Neuron (in vitro differentiated cells): ENCODE data around the gene LGALSL.

ENCODE experiments used
- H2AFZ ChIP-seq: one replicate; pipeline ENCODE4 v1.6.1; 2013; ENCODE audit warnings: low read depth, mild to moderate bottlenecking, inconsistent platforms, low read length, moderate library complexity
- H3K27me3 ChIP-seq: one replicate; pipeline ENCODE4 v1.6.1; 2013; ENCODE audit warnings: low read length; ENCODE audit not compliant: insufficient read depth
- H3K36me3 ChIP-seq: one replicate; pipeline ENCODE4 v1.6.1; 2013; ENCODE audit warnings: low read length; ENCODE audit not compliant: insufficient read depth
- H3K4me1 ChIP-seq: one replicate; pipeline ENCODE4 v1.6.1; 2013; ENCODE audit warnings: low read length; ENCODE audit not compliant: insufficient read depth
- H3K4me3 ChIP-seq: 2 replicates; pipeline ENCODE4 v1.5.1; 2013; ENCODE audit warnings: mild to moderate bottlenecking, low read length, moderate library complexity
- H3K9me3 ChIP-seq: one replicate; pipeline ENCODE4 v1.6.1; 2013; ENCODE audit warnings: low read length

The LGALSL gene

GRCh38 chr2:64482765-64483504 lies 29.0 kb downstream of the LGALSL start:
- Histone ChIP-seq H3K27me3 (no peaks in the 10 kb centered on the region), H3K4me1 (peaks cover 7% of the 10 kb centered on the region), H3K9me3 (no peaks in the 10 kb centered on the region), H3K4me3 (no peak overlapping the region), H2AFZ (no peak overlapping the region), H3K36me3 (no peaks in the 10 kb centered on the region)

GRCh38 chr2:64485331-64485730 lies 31.4 kb downstream of the LGALSL start:
- H3K27me3 ChIP-seq = no peaks in the 10 kb centered on the region
- no peak overlapping the region for H2AFZ ChIP-seq

GRCh38 chr2:64485961-64486360 lies 32.0 kb downstream of the LGALSL start:
- Histone ChIP-seq H3K4me3 (no peak overlapping the region), H2AFZ (no peak overlapping the region), H3K9me3 (no peaks in the 10 kb centered on the region), H3K27me3 (no peaks in the 10 kb centered on the region), H3K4me1 (peaks cover 11% of the 10 kb centered on the region), H3K36me3 (no peaks in the 10 kb centered on the region)

More at GRCh38 chr2:64485331-64485730, 31.4 kb downstream of the LGALSL start:
- Histone ChIP-seq H3K4me1 (peaks cover 11% of the 10 kb centered on the region), H3K4me3 (no peak overlapping the region), H3K9me3 (no peaks in the 10 kb centered on the region), H3K36me3 (no peaks in the 10 kb centered on the region)

GRCh38 chr2:64487256-64488049 lies 33.5 kb downstream of the LGALSL start:
- Histone ChIP-seq H3K9me3 (no peaks in the 10 kb centered on the region), H3K36me3 (no peaks in the 10 kb centered on the region), H3K27me3 (no peaks in the 10 kb centered on the region), H2AFZ (no peak overlapping the region), H3K4me1 (peaks cover 9% of the 10 kb centered on the region), H3K4me3 (no peak overlapping the region)

- Histone ChIP-seq H3K36me3 (no peaks in the 10 kb centered on the region), H3K27me3 (no peaks in the 10 kb centered on the region), H3K4me1 (peaks cover 4% of the 10 kb centered on the region), H3K4me3 (no peak overlapping the region), H3K9me3 (no peaks in the 10 kb centered on the region), H2AFZ (no peak overlapping the region)
These were observed 34.4 kb downstream of the LGALSL start for GRCh38 chr2:64488050-64488974.

- Histone ChIP-seq H3K4me1 (peaks cover 4% of the 10 kb centered on the region), H3K27me3 (no peaks in the 10 kb centered on the region), H3K36me3 (no peaks in the 10 kb centered on the region), H3K4me3 (no peak overlapping the region), H2AFZ (no peak overlapping the region), H3K9me3 (no peaks in the 10 kb centered on the region)
These were observed 35.3 kb downstream of the LGALSL start for GRCh38 chr2:64489081-64489751.

GRCh38 chr2:64491426-64491825 lies 37.5 kb downstream of the LGALSL start:
- H3K4me1 ChIP-seq = peaks cover 4% of the 10 kb centered on the region
- H3K36me3 ChIP-seq = no peaks in the 10 kb centered on the region
- H3K4me3 ChIP-seq = no peak overlapping the region
- no peaks in the 10 kb centered on the region for H3K9me3 ChIP-seq
- H3K27me3 ChIP-seq = no peaks in the 10 kb centered on the region
- no peak overlapping the region for H2AFZ ChIP-seq

GRCh38 chr2:64492272-64492671 lies 38.3 kb downstream of the LGALSL start:
- H3K4me1 ChIP-seq = peaks cover 4% of the 10 kb centered on the region
- H3K9me3 ChIP-seq = no peaks in the 10 kb centered on the region
- H3K36me3 ChIP-seq = no peaks in the 10 kb centered on the region

GRCh38 chr2:64492821-64493220 lies 38.9 kb downstream of the LGALSL start:
- no peaks in the 10 kb centered on the region for H3K36me3 ChIP-seq
- H3K4me3 ChIP-seq = no peak overlapping the region
- H3K4me1 ChIP-seq = peaks cover 4% of the 10 kb centered on the region
- H2AFZ ChIP-seq = no peak overlapping the region
- H3K9me3 ChIP-seq = no peaks in the 10 kb centered on the region
- no peaks in the 10 kb centered on the region for H3K27me3 ChIP-seq

More at GRCh38 chr2:64492272-64492671, 38.3 kb downstream of the LGALSL start:
- no peak overlapping the region for H2AFZ ChIP-seq
- H3K27me3 ChIP-seq = no peaks in the 10 kb centered on the region
- H3K4me3 ChIP-seq = no peak overlapping the region

GRCh38 chr2:64493788-64494187 lies 39.8 kb downstream of the LGALSL start:
- Histone ChIP-seq H3K27me3 (no peaks in the 10 kb centered on the region), H3K4me3 (no peak overlapping the region), H3K36me3 (no peaks in the 10 kb centered on the region), H3K9me3 (no peaks in the 10 kb centered on the region), H2AFZ (no peak overlapping the region), H3K4me1 (peaks cover 4% of the 10 kb centered on the region)

GRCh38 chr2:64498438-64498837 lies 44.5 kb downstream of the LGALSL start:
- no peaks in the 10 kb centered on the region for H3K36me3 ChIP-seq
- H2AFZ ChIP-seq = no peak overlapping the region
- no peak overlapping the region for H3K4me3 ChIP-seq
- H3K9me3 ChIP-seq = no peaks in the 10 kb centered on the region
- no peaks in the 10 kb centered on the region for H3K4me1 ChIP-seq
- no peaks in the 10 kb centered on the region for H3K27me3 ChIP-seq

GRCh38 chr2:64500549-64500948 lies 46.6 kb downstream of the LGALSL start:
- Histone ChIP-seq H3K36me3 (no peaks in the 10 kb centered on the region), H3K9me3 (no peaks in the 10 kb centered on the region), H3K4me3 (no peak overlapping the region), H3K27me3 (no peaks in the 10 kb centered on the region), H3K4me1 (no peaks in the 10 kb centered on the region), H2AFZ (no peak overlapping the region)
